HG03066 (cell line): ENCODE data around the gene TCF19.
A peak's percentile ranks its signal among the peaks of the same experiment; 100 is the strongest.

Experiments used
- ATAC-seq: cut with Tn5 transposase; IDR thresholded peaks from one replicate; pipeline ENCODE4 v1.9.1; 2021; ENCODE audit warnings: low read depth; ENCODE audit not compliant: unreplicated experiment

The TCF19 gene, protein sequence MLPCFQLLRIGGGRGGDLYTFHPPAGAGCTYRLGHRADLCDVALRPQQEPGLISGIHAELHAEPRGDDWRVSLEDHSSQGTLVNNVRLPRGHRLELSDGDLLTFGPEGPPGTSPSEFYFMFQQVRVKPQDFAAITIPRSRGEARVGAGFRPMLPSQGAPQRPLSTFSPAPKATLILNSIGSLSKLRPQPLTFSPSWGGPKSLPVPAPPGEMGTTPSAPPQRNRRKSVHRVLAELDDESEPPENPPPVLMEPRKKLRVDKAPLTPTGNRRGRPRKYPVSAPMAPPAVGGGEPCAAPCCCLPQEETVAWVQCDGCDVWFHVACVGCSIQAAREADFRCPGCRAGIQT

DNA sequence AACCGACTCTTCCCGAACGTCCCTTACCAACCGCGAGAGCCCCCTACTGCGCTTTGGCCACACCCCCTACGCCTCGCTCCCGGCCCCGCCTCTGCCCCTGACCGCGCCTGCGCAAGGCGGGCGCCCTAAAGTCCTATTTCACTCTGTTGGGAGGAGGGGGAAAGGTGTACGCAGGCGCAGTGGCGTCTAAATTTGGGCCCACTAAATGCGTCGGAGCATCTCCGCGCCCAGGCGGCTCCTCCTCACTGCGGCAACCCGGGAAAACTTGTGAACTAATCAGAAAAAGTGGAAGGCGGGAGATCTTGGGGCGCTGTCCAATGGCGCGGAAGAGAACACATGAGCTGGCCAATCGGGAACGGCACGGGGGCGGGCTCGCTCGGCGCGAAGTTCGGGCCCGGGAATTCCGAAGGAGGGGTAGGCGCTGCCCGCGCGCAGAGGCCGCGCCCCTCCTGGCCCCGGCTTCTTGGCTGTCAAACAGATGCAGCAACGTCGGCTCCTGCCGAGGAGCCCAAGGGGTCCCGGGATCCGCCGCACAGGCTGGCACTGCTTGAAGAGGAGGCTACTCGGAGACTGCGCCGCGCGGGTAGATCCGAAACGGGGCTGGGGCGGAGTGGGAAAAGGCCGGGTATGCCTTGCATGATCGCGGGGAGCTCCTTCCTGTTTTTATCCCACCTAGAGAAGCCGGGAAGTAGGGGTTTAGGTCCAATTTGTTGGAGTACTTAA lies at the start of gene TCF19:
Gene TCF19, plus strand, starts transcription at position 450 of the 723 bp plus-strand sequence. CDS start 881 bp downstream, outside the sequence.
- peak; percentile 91 for ATAC-seq

DNA sequence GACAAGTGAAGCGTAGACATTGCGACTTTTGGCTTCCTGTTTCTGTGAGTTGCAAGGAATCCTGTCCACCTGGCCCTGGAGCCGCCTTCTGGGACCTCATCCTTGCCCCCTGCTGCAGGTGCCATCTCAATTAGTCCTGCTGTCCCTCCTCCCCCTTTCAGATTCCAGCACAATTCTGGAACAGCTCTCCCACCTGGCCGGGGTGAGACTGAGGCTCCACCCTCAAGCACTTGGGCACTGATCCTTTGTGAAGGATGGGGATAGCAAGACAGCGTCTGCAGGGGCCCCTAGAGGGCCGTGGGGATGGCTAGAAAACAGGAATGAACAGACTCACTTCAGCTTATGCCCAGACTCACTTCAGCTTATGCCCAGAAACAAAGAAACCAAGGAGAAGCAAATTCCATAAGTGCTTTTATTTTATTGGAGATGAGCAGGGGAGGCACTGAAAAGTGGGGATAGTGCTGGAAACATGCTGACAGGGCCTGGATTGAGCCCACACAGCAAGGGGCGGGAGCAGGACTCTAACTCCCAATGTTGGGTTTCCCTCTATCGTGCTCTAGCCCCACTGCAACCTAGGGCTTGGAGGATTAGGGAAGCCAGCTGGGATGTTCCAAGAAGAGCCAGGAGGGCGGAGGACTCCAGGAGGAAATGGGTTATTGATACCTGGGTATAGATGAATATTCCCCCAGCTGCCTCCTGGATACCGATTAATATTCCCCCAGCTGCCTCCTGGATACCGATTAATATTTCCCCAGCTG lies 47.4 kb upstream of the TCF19 start:
- no peak for ATAC-seq

DNA sequence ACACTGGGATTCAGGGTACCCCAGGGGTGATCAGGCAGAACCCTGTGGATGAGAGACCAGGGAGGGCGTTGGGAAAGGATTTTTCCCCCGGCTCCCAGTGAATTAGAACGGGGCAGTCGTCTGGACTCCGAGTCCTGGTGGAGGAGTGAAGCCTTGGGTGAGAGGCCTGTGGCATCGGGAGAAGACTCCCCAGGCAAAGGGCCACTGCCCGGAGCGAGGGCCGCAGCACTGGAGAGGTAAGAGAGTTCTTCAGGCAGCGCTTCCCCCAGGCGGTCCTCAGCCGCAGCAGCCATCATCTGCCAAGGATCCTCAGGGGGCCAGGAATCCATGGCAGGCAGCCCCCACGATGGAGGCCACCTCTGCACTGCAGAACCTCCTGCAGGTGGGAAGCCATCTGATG lies 46.7 kb upstream of the TCF19 start:
- no peak for ATAC-seq

DNA sequence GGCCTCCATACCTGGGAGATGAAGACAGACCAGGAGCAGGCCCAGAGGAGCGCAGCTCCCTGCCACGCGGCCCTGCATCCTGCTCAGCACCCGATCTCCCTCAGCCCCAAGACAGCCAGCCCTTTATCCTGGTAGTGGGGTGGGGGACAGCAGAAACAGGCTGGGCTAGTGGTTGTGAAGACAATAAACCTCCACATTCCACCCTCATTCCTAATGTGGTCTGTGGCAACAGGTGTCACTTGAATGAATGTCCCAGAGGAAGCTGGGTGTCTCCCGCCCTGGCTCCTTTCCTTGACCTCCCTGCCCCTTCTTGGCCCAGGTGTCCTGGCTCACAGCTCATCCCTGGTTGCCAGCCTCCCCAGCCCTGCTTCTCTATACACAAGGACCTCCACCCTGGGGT lies 45.9 kb upstream of the TCF19 start, which contains the start of gene C6orf15:
Gene C6orf15, minus strand, starts transcription at position 98 of the 400 bp plus-strand sequence. Its CDS starts 20 bp downstream, at position 78.
- ATAC-seq, result no peak

DNA sequence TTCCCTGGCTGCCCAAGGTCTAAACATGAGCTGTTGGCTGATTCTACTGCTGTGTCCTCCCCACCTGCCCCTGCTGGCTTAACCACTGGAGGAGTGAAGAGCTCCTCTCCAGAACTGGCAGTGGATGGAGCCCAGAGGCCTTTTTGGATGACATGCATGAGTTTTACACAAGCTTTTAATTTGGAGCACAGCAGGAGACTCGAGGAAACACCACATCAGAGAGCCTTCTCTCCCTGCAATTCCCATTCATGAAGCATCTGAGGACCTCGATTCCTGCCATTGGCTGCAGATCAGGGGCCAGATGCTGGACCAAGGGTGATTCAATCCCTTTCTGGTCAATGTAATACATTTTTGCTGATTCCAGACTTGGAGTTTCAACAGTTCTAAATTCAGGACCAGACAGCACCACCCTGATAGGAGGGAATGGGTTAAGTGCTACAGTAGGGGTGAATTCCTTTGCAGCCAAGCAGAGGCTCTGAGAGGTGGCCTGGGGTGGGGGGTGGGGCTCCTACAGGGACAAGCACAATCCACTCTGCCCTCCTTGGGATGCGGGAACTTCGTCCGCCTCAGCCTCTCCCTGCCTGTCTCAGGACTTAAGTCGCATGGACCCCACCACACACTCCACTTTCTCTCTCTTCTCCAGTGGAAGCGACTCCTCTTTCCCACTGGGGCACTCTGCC lies 44.4 kb upstream of the TCF19 start:
- no peak for ATAC-seq

DNA sequence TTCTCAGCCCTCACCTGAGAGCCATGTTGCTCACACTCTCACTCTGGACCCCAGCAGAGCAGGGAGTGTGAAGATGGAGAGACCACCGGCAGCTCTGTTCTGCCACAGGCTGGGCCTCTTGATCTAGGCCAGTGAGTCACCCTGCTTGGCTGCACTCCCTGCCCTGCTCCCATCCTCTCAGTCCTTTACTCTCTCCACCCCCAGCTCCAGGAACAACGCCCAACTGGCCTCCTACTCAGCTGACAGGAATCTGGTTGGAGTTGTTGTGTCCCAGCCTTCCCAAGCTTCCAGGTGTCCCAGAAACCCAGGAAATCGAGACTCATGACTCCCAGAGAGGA lies 43.9 kb upstream of the TCF19 start, which contains the start of gene PSORS1C1:
Gene PSORS1C1, plus strand, starts transcription at position 260 of the 338 bp plus-strand sequence. CDS start 14,833 bp downstream, outside the sequence.
- ATAC-seq, result no peak

DNA sequence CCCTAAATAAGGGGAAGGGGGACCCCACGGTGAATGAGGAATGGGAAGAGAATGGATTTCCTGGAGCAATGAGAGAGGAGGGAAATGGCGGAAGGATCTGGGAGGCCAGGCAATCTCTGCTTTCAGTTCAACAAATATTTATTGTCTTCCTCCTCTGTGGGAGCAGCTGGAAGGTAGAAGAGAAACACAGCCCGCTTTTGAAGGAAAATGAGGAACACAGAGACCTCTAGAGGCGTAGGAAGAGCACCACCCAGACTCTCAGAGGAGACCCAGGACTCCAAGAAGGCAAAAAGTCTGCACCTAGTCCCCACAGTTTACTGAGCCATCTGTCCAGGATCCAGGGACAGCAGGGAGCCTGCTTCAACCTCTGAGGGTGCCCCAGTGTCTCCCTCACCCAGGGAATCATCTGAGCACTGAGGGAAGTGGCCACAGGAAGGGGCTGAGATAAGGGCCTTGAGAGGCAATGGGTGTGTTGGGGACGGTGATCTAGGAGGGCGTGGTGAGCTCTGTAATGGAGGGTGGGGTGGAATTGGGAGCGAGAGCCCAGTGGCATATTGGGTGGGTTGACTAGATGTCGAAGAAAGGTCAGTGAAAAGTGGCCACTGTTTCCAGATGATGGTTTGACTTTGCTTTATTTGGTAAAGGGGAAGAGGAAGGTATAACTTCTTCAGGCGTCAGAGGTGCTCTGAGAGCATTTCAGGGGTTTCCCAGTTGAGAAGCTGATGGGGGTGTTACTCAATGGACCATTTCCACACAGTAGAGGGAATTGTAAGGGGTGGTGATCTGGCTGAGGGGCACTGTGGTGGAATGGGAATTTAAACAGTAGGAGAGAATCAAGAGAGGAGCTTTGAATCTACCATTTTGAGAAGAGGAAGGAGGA lies 43.2 kb upstream of the TCF19 start:
- ATAC-seq, result no peak

DNA sequence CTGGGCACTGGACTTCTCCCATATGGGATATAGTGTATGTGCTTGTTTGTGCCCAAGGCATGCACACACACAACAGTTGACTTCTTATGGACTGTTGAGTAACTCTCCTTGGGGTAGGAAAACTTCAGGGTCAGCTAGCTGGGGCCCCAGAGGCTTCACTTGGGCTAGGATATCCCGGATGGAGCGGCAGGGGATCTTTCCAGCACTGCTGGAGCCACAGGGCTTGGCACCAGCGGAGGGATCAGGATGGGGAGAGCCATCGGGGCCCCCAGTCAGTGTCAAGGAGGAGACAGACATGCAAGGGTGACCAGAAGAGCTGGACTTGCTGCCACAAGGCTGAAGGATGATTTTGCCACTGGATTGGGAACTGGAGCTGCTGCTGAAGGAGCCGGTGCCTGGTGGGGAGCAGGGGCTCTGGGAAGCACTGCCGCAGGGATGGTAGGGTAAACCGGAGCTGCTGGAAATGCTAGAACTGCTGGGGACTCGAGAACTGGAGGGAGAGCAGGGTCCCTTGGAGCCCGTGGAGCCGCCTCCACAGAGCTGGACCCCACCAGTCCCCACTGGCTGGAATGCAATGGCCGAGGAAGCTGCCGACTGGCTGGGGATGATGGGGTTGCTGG lies 42.3 kb upstream of the TCF19 start:
- ATAC-seq, result no peak

DNA sequence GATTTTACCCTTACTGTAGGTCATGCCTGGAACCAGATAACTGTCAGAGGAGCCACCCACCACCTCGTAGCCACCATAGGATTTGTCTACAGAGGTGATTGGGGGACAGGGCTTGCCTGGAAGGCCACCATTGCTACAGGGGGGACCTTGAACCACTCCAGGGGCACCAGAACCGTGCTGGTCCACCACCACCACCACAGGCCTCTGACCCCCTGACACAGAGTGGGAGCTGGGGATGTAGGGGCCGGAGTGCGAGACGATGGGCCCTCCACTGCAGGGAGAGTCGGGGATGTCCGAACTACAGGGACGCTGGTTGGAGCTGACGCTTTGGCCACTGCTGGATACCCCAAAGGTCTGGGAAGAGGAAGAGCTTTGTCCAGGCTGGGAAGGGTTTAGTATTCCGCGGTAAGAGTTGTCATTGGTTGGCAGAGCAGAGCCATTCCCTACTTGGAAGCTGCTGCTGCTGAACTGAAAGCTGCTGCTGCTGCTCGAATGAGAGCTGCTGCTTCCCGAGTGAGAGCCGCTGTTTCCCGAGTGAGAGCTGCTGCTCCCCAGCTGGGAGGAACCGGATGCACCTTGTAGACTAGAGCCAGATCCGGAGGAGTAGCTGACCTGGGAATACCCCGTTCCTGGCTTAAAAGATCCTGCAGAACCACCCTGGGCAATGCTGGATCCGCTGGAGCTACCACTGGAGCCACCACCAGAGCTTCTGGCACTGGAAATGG lies 41.6 kb upstream of the TCF19 start:
- ATAC-seq, result no peak

DNA sequence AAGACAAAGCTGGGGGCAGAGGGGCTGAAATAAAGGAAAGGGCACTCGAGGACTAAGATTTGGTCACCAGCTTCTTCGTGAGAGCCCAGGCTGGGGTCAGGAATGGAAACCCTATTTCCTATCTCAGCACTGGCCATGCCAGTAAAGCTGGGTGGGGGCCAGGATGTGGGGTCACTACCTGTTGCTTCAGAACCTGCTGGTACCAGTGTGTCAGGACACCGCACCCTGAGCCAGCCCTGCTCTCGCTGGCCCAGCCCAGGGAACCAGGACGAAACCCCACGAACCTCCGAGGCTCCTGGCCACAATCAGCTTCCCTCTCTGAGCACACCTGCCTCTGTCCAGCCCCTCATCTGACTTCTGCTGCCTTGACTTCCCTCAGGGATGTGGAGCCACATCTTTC lies 40.2 kb upstream of the TCF19 start:
- ATAC-seq, result no peak

DNA sequence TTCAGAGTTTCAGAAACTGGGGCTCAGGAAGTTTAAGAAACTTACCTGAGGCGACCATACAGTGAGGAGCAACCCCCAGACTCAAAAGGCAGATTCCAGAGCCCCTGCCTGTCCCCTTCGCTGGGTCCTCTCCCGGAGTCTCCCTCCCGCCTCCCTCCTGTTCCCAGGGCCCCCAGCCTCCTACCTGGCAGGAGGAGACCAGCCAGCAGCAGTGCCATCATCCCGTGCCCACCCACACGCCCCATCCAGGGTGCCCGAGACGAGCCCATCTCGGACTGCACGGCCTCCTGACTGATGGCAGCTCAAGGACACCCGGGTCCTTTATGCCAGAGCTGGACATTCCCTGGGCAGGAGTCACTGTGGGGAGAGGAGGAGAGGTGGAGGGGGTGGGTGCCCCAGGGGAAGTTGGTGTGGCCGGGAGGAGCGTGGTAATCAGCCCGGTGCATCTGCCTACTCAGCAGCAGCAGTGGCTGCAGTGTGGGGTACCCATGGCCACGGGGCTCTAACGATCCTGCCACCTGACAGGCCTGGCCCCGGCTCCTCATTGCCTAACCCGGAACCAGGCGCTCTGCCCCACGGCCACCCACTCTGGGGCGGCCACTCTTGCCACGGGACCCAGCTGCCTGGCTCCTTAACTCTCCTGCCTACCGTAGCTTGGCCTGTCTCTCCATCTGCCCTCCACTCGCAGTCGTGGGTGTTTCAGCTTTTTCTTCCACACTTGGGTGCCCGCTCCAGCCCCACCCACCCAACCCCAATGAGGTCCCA lies 38.1 kb upstream of the TCF19 start, which contains the start of gene CDSN:
Gene CDSN, minus strand, starts transcription at position 296 of the 765 bp plus-strand sequence. Its CDS starts 27 bp downstream, at position 269.
- ATAC-seq, result no peak

DNA sequence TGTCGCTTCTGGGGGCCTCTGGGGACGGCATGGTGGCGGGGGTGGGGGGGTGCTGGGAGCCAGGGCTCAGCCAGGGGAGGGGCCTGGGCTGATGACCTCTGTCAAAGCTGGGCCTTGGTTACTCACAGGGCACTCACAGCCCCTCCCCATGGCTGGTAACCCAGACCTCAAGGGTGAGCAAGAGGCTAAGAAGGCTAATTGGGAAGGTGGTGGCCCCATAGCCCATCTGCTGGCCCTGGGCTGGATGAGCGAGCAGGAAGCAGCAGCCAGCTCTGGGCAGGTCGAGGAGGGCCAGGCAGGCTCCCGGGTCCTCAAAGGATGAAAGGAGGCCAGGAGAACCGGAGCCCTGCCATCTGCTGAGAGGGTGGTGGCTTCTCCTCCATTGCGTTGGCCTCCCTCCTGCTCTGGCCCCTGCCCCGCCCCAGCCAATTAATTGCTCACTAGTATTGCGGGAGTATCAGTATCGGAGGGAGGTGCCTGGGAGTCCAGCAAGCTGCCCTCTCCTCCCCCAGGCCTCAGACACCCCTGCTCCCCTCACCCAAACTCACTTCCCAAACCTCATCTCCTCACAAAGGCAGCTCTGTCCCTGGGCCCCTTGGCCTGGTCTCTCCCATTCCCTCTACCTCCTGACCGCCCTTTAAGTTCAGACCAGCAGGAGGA lies 37.1 kb upstream of the TCF19 start:
- no peak for ATAC-seq

DNA sequence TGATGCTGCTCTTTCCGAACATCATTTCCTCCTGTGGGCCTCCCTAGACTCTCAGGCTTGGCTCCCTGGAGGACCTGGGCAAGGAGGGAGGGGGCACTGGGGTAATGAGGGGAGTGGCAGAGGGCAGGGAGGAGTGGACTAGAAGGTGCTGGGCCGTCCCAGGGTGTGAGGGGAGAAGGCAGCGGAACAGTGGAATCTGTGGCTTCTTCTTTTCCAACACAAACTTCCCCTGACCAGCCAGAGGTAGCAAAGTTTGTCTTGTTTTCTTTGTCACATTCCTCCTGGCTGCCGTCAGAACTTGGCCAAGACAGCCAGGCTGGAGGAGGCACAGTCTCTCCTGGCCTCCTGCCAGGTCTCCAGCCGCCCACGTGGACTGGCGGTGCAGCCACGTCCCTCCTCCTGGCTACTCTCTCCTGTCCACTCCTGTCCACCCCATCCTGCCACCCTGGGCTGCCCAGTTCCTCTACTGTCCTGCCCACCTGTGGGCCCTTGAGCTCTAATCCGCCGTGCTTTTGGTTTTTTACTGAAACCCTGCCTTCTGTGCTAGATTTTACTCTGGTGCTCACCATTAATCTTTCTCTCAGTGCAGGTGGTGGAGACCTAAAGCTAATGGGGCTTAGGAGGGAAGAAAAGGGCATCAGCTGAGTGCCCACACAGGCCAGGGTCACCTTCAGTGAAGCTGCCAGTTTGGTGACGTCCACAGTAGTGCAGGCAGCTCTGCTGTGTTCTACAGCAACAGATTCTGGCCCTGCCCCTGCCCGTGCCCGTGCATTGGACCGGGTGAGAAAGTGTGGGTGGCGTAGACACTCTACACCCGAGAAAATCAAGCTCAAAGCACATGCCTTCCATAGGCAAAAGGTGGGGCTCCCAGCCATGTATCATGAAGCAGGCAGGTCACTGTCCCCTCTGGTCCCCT lies 35.3 kb upstream of the TCF19 start:
- ATAC-seq, result no peak

DNA sequence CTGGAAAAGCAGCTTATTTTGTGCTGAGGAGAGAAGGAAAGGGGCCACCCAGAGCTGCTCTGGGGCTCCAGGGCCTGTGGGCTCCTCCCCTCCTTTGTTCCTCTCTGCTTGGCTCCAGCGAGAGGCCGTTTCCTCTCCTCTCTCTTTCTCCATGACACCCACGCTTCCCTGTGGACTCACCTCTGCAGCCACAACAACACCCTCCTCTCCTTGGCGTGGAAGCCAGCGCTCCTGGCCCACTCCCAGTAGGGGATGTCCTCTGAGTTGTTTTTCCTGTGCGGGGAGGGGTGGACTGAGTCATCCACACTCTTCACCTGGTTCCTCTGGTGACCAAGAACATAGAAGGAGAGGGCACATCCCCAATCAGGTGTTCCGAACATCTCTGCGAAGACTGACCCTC lies 33.2 kb upstream of the TCF19 start:
- no peak for ATAC-seq

DNA sequence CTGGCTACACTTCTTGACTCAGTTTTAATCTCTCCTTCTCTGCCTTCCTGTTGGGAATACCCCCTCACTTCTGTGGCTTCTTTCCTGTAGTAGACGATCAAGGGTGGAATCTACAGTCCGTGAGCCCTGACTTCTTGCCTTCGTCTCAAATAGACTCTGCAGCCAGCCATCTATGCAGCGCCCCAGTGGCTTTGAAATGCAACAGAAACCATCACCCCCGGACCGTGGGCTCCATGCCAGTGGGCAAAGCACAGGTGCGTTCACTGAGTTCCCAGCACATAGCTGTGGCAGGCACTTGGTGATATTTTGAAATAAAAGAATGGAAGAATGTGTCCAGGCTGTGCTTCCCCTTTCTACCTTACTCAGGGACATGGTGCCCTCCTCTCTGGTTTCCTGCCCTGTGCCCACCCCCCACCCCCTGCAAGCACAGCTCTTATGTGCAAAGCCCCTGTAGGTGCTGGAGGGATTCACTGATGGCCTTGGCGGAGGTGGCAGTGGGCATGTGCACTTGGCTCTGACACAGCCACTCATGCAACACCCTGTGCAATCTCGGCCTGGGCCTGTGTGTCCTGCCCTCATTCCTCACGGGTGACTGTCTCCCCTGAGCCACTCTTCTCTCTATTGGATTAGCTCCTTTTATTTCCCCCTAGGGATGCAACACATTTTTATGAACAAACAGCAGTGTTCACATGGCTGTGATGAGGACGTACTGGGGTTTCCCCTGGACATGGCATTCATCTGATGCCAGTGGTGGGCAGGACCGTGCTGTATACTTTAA lies 32.6 kb upstream of the TCF19 start:
- no peak for ATAC-seq
